IPS DF 6.9 (cell line): ENCODE results near the gene KRTAP4-7.
"Not testable (repeated sequence)": the region's sequence is repeated elsewhere in the genome, so short reads cannot be mapped to it uniquely, and the experiment has no call there.

Source experiments
- DNase-seq: peaks from one replicate; pipeline ENCODE4 v3.0.0-alpha.2; 2013; ENCODE audit warnings: low read depth, low spot score
- H3K27ac ChIP-seq: one replicate; pipeline ENCODE4 v1.5.1; 2013; ENCODE audit warnings: low read length, control low read depth
- H3K27me3 ChIP-seq: 2 replicates; pipeline ENCODE4 v1.6.1; 2013; ENCODE audit warnings: mild to moderate bottlenecking, low read length; ENCODE audit not compliant: control insufficient read depth, insufficient read depth
- H3K36me3 ChIP-seq: 2 replicates; pipeline ENCODE4 v1.6.1; 2013; ENCODE audit warnings: low read length; ENCODE audit not compliant: control insufficient read depth, insufficient read depth
- H3K4me1 ChIP-seq: 2 replicates; pipeline ENCODE4 v1.6.1; 2013; ENCODE audit warnings: low read length; ENCODE audit not compliant: control insufficient read depth, insufficient read depth
- H3K4me3 ChIP-seq: 2 replicates; pipeline ENCODE4 v1.5.1; 2013; ENCODE audit warnings: mild to moderate bottlenecking, low read length
- H3K9me3 ChIP-seq: 2 replicates; pipeline ENCODE4 v1.6.1; 2013; ENCODE audit warnings: low read length, inconsistent platforms; ENCODE audit not compliant: control insufficient read depth, insufficient read depth
- WGBS: extraction: QIAGEN DNeasy Blood & Tissue Kit; methylation state at CpG from one replicate; pipeline ENCODE4 v1.1.7; 2013; ENCODE audit warnings: mixed read lengths, missing lambda C conversion rate; ENCODE audit not compliant: insufficient read length, insufficient coverage; 5-methylcytosine and 5-hydroxymethylcytosine counted together

Gene KRTAP4-7

GRCh38 chr17:41054556-41054955 lies 29.4 kb upstream of the KRTAP4-7 start:
- not testable (repeated sequence) for H3K27ac ChIP-seq, H3K27me3 ChIP-seq, H3K4me3 ChIP-seq, DNase-seq, H3K9me3 ChIP-seq, H3K36me3 ChIP-seq, H3K4me1 ChIP-seq
- no CpG with 5 or more reads among the region's 9 CpGs for WGBS

- H3K27ac ChIP-seq, H3K4me3 ChIP-seq, H3K27me3 ChIP-seq, H3K4me1 ChIP-seq, DNase-seq, H3K36me3 ChIP-seq, H3K9me3 ChIP-seq: not testable (repeated sequence)
- no CpG with 5 or more reads among the region's 6 CpGs for WGBS
Measured at GRCh38 chr17:41055130-41055529, 28.8 kb upstream of the KRTAP4-7 start, which contains the start of gene KRTAP2-2. Gene KRTAP2-2 (minus strand): TSS chr17:41055230. CDS start chr17:41055211, 19 bp downstream.

GRCh38 chr17:41057547-41057946 lies 26.4 kb upstream of the KRTAP4-7 start:
- Histone ChIP-seq H3K27ac (no peak overlapping the region), H3K4me1 (no peaks in the 10 kb centered on the region), H3K9me3 (no peaks in the 10 kb centered on the region), H3K27me3 (no peaks in the 10 kb centered on the region), H3K36me3 (no peaks in the 10 kb centered on the region), H3K4me3 (no peak overlapping the region)
- no CpG with 5 or more reads among the region's 1 CpG for WGBS
- DNase-seq: no peak

- no peaks in the 10 kb centered on the region for H3K36me3 ChIP-seq
- no peaks in the 10 kb centered on the region for H3K27me3 ChIP-seq
- H3K27ac ChIP-seq: no peak overlapping the region
- no peak overlapping the region for H3K4me3 ChIP-seq
- no CpG with 5 or more reads among the region's 5 CpGs for WGBS
- no peaks in the 10 kb centered on the region for H3K9me3 ChIP-seq
- H3K4me1 ChIP-seq: no peaks in the 10 kb centered on the region
- DNase-seq: no peak
Measured at GRCh38 chr17:41058741-41059140, 25.2 kb upstream of the KRTAP4-7 start.

GRCh38 chr17:41059276-41060051 lies 24.5 kb upstream of the KRTAP4-7 start:
- DNase-seq, H3K4me1 ChIP-seq, H3K27ac ChIP-seq, H3K27me3 ChIP-seq, H3K9me3 ChIP-seq, H3K4me3 ChIP-seq, H3K36me3 ChIP-seq: not testable (repeated sequence)
- no CpG with 5 or more reads among the region's 31 CpGs for WGBS

- no peaks in the 10 kb centered on the region for H3K9me3 ChIP-seq
- H3K4me1 ChIP-seq: no peaks in the 10 kb centered on the region
- no peak for DNase-seq
- WGBS: no CpG with 5 or more reads among the region's 6 CpGs
- H3K27me3 ChIP-seq: no peaks in the 10 kb centered on the region
- H3K27ac ChIP-seq: no peak within 1 kb of the TSS
- H3K36me3 ChIP-seq: no peaks in the 10 kb centered on the region
- no peak within 1 kb of the TSS for H3K4me3 ChIP-seq
Measured at GRCh38 chr17:41060052-41060604, 23.8 kb upstream of the KRTAP4-7 start, which contains the start of gene KRTAP2-3. Gene KRTAP2-3 (minus strand): TSS chr17:41060114. CDS start chr17:41060050, 64 bp downstream.

GRCh38 chr17:41061964-41062363 lies 22.0 kb upstream of the KRTAP4-7 start:
- 100% methylated on average over 1 of the region's 1 CpG for WGBS
- DNase-seq: no peak
- H3K4me1 ChIP-seq: no peaks in the 10 kb centered on the region

GRCh38 chr17:41063449-41063848 lies 20.5 kb upstream of the KRTAP4-7 start:
- DNase-seq: no peak
- no peaks in the 10 kb centered on the region for H3K36me3 ChIP-seq
- H3K27ac ChIP-seq: no peak overlapping the region
- no peaks in the 10 kb centered on the region for H3K27me3 ChIP-seq
- H3K4me3 ChIP-seq: no peak overlapping the region
- no peaks in the 10 kb centered on the region for H3K4me1 ChIP-seq
- WGBS: no CpG with 5 or more reads among the region's 4 CpGs
- no peaks in the 10 kb centered on the region for H3K9me3 ChIP-seq

More at GRCh38 chr17:41061964-41062363, 22.0 kb upstream of the KRTAP4-7 start:
- Histone ChIP-seq H3K9me3 (no peaks in the 10 kb centered on the region), H3K36me3 (no peaks in the 10 kb centered on the region), H3K4me3 (no peak overlapping the region), H3K27ac (no peak overlapping the region), H3K27me3 (no peaks in the 10 kb centered on the region)

- Histone ChIP-seq H3K36me3 (no peaks in the 10 kb centered on the region), H3K4me3 (no peak overlapping the region)
- no CpG with 5 or more reads among the region's 1 CpG for WGBS
Measured at GRCh38 chr17:41064301-41064700, 19.6 kb upstream of the KRTAP4-7 start.

GRCh38 chr17:41065016-41065689 lies 18.8 kb upstream of the KRTAP4-7 start:
- H3K9me3 ChIP-seq, H3K27me3 ChIP-seq, H3K4me1 ChIP-seq, H3K4me3 ChIP-seq, H3K36me3 ChIP-seq, H3K27ac ChIP-seq, DNase-seq: not testable (repeated sequence)
- WGBS: no CpG with 5 or more reads among the region's 16 CpGs

More at GRCh38 chr17:41064301-41064700, 19.6 kb upstream of the KRTAP4-7 start:
- H3K27me3 ChIP-seq: no peaks in the 10 kb centered on the region
- DNase-seq: no peak
- H3K4me1 ChIP-seq: no peaks in the 10 kb centered on the region
- H3K27ac ChIP-seq: no peak overlapping the region
- H3K9me3 ChIP-seq: no peaks in the 10 kb centered on the region
